Measurements from ENCODE around the gene OR2F1.
"Not testable (repeated sequence)": the region's sequence is repeated elsewhere in the genome, so short reads cannot be mapped to it uniquely, and the experiment has no call there.

Gene OR2F1

DNA sequence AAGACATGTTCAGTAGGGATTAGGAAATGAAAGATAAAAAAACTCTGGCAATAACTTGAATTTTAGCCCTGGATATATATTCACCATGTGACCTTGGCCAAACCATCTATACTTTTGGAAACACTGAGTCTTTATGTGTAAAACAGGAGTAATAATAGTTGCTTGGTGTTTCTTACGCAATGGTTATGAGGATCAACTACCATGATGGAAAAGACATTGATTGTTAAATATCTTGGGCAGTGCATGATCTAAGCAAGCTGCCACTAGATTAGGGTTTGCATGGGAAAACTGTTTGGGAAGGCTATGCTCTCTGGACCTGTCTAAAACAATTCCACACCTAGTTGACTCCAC lies 52.0 kb downstream of the OR2F1 start:
- TF ChIP-seq CTCF (IDR thresholded peaks at IDR 0.05) (no peak), ZFX (IDR thresholded peaks at IDR 0.05; ENCODE audit: borderline replicate concordance) (no peak)
- H3K27ac ChIP-seq: no peak overlapping the region

DNA sequence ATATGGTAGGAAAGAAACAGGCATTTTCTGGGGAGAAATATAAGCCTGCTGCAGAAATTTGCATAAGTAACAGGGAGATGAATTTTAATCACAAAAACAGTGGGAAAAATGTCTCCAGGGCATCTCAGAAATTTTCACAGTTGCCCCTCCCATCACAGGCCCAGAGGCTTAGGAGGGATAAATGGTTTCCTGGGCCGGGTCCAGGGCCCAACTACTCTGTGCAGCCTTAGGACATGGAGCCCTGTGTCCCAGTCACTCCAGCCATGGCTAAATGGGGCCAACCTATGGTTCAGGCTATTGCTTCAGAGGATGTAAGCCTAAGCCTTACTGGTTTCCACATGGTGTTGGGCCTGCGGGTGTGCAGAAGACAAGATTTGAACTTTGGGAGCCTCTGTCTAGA lies 54.7 kb downstream of the OR2F1 start:
- H3K27ac ChIP-seq: no peak overlapping the region
- TF ChIP-seq CTCF (IDR thresholded peaks at IDR 0.05) (no peak), ZFX (IDR thresholded peaks at IDR 0.05; ENCODE audit: borderline replicate concordance) (no peak)

DNA sequence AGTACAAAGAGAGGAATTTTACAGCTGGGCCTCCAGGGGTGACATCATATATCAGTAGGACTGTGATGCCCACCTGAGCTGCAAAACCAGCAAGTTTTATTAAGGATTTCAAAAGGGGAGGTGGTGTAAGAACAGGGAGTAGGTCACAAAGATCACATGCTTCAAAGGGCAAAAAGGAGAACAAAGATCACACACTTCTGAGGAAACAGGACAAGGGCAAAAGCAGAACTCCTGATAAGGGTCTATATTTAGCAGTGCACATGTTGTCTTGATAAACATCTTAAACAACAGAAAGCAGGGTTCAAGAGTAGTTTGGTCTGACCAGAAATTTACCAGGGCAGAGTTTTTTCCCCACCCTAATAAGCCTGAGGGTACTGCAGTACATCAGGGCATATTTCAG lies 55.4 kb downstream of the OR2F1 start:
- not testable (repeated sequence) for H3K27ac ChIP-seq

GRCh38 chr7:144010821-144011220 lies 56.2 kb downstream of the OR2F1 start:
- not testable (repeated sequence) for H3K27ac ChIP-seq

- TF ChIP-seq ZFX (IDR thresholded peaks at IDR 0.05; ENCODE audit: borderline replicate concordance) (no peak), CTCF (IDR thresholded peaks at IDR 0.05) (no peak)
These were observed 57.0 kb downstream of the OR2F1 start for GRCh38 chr7:144011458-144012230.

More at GRCh38 chr7:144011458-144012230, 57.0 kb downstream of the OR2F1 start:
- H3K27ac ChIP-seq: no peak overlapping the region
